Right lobe of liver (tissue), 4 donors: Measurements from ENCODE around the gene TMC5.

Source experiments
- CTCF ChIP-seq, 4 donors: fragments of 200-600 bp in 3 of 4; fragments of 450-650 bp in 1 of 4; IDR thresholded peaks; one replicate each; pipeline versions ENCODE4 v1.5.1 to v1.8.0; 2016 to 2022; ENCODE audit warnings: antibody characterized with exemption in 4 of 4, mild to moderate bottlenecking in 2 of 4
- POLR2A ChIP-seq: fragments of 450-650 bp; IDR thresholded peaks from one replicate; pipeline ENCODE4 v1.6.1; 2017; ENCODE audit warnings: antibody characterized with exemption, mild to moderate bottlenecking
- donor health status: DM: no; HTN: no; CAD: no.
- donor health status: DM: no; HTN: no; CAD: no.
- donor health status: DM: no; HTN: yes; CAD: no.

- TF ChIP-seq POLR2A (no peak), CTCF (IDR thresholded peaks at IDR 0.05) (no peak)
Measured at GRCh38 chr16:19490619-19491018, 72.9 kb downstream of the TMC5 start.
